Stimulated activated CD8-positive, alpha-beta memory T cell treated with anti-CD3 and anti-CD28 coated beads, Interleukin-2, amount 100 ng/mL, for 48 hours (primary cell): Measurements from ENCODE around the gene XRCC4.
"Not testable (repeated sequence)": the region's sequence is repeated elsewhere in the genome, so short reads cannot be mapped to it uniquely, and the experiment has no call there.

Source experiments
- DNase-seq, 2 donors: peaks; one replicate each; pipeline ENCODE4 v3.0.0-alpha.2; 2020; ENCODE audit warnings: low read depth in 2 of 2

The XRCC4 gene

DNA sequence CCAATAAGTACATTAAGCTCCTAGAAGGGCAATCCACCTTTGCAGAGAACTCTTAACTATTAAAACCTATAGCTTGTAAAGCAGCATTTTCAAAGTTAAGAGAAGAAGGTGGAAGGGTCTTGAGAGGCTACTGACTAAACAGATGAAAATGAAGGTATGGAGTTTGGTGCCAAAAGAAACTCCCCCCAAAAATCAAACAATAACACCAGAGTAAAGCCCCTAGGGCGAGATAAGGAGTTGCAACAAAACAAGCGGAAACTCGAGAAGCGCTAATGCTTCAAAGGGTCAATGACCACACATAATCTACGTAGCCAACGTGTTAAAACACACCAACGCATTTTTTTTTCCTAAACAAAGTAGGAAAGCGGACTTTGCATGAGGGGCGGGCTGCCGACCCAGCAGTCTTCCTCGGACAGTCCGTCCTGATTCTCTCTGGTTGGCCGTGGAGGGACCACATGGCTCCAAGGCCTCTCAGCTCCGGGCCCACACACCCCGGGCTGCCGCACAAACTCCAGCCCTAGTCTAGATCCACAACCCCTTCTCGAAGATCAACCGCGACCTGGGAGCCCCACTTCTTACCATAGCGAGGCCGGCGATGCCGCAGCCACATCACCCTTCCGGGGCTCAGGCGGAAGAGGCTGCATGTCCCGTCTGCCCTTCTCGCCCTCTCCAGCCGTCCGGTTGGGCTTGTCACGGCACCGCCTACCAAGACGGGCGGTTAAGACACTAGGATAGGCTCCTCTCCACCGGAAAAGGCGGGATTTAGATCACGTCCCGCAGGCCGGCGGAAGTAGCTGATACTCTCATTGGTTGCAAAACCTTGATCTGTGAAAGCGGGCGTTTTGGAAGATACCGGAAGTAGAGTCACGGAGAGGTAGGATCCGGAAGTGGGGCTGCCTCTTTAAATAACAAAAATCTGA lies at the start of gene XRCC4, which contains the start of gene TMEM167A:
TSS of gene XRCC4 (plus strand) at position 806 of the 920 bp plus-strand sequence. CDS start 27,373 bp downstream, outside the sequence.
TSS of gene TMEM167A (minus strand) at position 653 of the 920 bp plus-strand sequence. CDS start at position 582, 71 bp downstream.
- DNase-seq = peak; percentile 81 to 89

DNA sequence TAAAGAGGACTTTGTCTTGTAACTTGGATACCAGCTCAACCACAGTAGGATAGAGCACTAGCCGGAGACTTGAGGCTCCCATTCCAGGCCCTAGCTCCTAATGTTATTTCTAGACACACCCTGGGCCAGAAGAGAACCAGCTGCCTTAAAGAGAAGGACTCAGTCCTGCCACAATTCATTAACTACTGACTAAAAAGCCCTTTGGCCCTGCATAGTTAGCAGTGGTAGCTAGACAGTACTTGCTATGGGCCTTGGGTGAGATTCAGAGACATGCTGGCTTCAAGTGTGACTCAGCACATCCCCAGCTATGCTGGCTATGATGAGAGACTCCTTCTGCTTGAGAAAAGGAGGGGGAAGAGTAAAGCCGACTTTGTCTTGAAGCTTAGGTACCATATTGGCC lies 47.4 kb upstream of the XRCC4 start:
- no peak for DNase-seq

- no peak for DNase-seq
These were observed 46.0 kb upstream of the XRCC4 start for GRCh38 chr5:83031381-83031780.

DNA sequence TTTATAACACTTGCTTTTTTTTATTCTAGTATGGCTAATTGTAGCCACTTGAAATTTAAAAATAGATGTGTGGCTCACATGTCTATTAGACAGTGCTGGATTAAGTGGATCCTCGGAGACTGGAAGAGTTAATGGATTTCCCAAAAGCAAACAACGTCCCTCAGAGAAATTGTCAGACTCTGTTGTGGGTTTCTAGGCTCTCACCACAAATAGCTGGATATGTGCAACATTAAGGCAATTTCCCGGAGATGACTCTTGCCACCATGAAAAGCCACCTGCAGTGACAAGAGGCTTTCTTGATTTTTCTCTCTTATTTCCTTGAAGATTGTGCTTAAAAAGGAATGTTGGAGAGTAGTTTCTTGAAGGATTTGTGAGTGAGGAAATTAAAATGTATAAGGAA lies 43.3 kb upstream of the XRCC4 start:
- no peak for DNase-seq

- no peak for DNase-seq
These were observed 42.7 kb upstream of the XRCC4 start for GRCh38 chr5:83034528-83035207.

DNA sequence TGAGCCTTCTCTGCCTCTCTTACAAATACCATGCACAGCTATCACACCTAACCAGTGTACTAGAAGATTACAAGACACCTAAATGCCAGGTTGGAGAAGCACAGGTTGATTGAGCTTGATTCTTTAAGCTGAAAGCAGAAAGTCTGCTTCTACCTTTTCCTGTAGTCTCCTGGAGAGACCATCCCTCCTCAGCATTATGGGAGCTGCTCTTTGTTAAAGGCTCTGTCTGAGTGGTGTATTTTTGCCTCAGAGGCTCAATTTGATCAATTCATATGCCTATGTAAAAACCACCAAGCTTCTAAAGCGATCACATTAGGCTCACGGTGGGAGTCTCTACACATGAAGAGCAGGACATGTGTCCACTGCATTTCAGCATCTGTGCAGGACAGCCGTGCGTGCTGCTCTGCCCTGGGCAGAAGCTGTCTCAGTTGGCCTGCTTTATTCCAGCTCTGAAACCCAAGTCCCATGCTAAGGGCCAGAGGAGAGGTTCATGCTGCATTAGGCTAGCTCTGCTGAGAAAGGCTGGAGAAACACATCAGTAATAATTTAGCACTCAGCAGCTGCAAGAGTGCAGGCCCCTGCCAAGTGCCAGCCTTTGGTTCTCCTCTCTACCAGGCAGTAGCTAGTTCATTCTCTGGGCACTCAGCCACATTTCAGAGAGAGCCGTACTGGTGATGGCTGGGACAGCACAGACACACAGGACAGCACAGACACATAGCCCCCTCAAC lies 41.8 kb upstream of the XRCC4 start:
- no peak for DNase-seq

DNA sequence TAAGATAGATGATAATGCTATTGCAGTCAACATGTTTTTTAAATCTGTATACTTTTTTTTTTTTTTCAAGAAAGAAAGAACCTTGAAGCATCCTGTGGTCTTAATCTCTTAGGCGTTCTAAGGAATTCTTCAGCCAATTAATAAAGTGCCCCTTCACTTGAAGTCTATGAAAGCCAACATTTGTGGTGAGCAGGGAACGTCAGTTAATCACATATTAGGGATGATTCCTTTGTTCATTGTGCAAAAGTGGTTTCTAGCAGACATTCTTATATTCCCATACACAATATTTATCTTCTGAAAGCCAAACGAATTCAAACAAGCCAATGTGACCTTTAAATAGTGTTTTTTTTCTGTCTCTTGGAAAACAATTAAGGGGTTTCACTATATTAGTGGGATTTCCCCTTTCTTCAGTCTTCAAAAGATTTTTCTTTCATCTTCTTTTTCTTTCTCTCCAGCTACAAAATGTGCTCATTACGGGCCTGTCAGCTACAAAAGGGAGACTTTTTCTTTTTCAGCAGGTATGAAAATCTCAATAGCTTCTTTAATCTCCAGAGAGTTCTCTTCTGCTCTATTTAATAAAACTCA lies 40.3 kb upstream of the XRCC4 start:
- no peak for DNase-seq

DNA sequence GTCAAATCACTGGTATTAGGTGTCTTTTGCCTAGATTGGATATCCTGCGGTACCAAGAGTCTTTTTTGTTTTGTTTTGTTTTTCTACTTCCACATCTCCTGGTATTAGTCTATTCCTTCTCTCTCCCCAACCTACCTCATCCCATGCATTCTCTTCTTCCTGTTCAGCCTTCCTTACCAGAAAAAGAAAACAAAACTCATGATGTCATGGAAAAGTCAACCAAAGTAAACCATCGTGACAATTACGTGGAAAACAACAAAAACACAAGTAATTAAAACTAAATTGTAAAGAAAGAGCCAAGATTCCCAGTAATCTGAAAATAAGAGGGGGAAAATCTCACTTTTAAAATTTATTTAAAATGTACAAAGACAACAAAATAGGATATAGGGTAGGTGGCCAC lies 38.4 kb upstream of the XRCC4 start:
- DNase-seq = no peak

- no peak for DNase-seq
These were observed 34.8 kb upstream of the XRCC4 start for GRCh38 chr5:83042507-83042906.

DNA sequence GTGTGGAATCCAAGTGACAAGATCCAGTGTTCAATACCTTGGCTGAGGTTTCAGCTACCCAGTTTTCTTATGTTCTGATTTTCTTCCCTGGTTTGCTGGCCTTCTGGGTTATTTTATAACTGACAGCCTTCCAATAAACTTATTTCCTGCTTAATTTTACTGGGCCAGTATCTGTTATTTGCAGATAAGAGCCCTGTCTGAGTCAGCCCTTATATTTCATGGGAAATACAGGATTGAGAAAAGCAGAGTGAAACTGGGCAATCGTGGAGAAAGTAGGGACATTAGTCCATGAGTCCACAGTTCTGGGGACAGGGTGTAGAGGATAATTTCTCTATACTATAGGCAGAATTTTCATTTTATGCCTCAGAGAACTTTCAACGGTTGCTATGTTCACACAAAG lies 32.4 kb upstream of the XRCC4 start:
- no peak for DNase-seq

DNA sequence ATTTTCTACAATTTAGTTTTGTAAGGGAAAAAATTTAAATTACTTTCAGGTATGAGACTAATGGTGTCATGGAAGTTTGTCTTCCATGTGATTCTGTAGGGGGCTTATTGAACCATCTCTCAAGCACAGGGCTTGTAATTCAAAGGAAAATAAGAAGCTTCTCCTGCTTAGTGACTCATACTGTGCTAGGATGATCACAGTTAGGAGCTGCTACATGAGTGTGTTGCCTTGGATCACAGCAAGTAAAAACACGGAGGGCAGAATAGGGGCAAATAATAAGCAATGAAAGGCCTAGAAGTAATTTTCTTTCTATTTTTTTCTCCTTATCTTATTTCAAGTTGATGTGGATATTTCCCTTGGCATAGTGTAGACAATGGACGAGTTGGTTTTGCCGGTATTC lies 29.1 kb upstream of the XRCC4 start:
- no peak for DNase-seq

- DNase-seq = no peak
These were observed 28.5 kb upstream of the XRCC4 start for GRCh38 chr5:83048811-83049210.

DNA sequence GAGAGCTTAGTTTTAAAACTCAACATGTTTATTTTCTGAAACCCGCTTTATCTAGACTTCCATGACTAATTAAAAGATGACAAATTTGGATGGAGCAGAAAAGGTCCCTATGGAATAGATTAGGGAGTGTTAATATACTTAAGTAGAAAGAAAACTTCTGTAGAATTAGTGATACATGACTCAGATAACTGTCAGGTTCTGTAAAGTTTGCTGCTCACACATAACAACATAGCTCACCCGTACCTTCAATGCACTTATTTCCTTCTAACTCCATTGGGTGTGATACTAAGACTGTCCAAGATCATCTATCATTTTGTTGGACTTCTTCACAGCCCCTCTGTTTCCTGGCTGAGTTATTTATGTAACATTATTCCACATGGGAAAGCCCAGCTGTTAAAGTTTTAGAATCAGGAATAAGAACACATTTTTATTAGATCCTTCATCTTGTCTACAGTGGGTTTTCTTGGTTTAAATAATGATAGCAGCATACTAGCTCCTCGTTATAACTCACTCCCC lies 27.9 kb upstream of the XRCC4 start:
- DNase-seq = no peak

DNA sequence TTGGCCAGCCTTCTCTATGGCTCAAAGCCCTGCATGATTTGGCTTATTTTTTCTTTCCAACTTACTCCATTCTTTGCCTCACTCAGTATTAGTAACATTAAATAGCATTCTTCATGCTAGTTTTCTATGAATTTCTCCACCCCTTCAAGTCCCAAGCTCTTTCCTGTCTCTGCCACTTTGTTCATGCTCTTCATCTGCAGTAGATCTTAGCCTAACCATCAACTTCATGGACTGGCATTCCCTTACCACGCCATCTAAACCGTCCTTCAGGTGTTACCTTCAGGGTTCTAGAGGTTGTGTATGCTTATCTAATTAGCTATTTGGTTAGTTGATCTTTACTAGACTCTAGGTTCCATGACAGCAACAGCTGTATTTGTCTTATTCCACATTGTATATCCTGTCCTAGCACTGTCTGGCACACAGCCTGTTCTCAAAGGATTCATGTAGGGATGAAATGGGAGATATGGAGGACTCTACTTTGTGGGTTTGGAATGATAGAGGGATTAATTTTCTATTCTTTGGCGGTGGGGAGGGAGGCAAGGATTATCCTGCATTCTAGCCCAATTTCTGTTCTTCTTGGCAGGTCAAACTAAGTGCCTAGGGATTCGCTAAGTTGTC lies 26.5 kb upstream of the XRCC4 start:
- DNase-seq = no peak

DNA sequence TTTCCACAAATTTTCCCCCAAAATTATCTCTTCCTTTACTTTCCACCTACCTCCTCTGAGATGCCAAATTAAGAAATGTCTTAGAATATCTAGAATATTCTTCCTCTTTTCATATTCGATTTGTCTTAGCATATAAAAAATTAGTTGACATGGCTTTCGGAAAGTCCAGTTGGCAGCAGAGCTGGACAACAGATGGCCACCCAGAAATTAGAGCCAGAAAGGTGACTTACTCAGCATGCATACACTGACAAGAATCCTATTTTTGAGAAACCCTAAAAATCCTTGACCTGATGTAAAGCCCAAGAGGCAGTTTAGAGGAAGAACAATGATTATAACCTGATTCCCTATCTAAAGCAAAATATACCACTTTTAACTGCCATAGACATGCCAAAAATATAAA lies 22.2 kb upstream of the XRCC4 start:
- no peak for DNase-seq

DNA sequence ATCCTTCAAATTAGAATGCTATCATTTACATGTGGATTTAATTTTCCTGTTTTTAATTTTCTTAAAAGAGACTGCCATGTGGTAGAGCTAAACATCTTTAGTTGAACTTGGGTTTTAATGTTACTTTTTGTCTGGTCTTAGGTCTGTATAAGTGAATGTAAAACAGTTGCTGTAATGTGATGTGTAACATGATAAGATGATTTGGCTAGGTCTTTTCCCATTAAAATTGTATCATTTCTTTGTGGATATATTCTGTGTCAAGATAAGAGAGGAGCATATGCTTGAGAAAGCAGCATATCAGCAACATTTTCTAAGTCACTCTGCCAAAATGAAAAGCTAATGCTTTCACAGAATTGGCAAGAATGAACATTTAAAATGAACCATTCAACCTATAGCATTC lies 18.6 kb upstream of the XRCC4 start:
- DNase-seq = no peak

DNA sequence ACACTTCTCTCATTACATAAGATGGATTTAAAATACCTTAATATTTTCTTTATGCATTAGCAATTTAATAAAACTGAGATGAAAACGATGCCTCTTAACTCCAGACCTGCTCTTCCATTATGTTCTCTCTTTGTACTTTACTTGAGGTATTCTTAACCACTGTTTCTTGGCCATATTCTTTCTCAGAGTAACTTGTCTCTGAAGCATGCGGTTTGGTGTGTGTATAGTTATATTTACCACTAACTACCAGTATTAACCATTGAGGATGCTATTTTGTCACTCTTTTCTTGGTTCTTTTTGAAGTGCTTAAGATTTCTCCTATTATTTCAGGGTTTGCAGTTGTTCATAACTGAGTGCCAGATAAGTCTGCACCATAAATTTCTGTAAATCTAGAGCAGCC lies 18.0 kb upstream of the XRCC4 start:
- DNase-seq = no peak

- DNase-seq = no peak
These were observed 10.7 kb upstream of the XRCC4 start for GRCh38 chr5:83066548-83067110.

GRCh38 chr5:83067377-83067776 lies 10.0 kb upstream of the XRCC4 start:
- not testable (repeated sequence) for DNase-seq

GRCh38 chr5:83069096-83069799 lies 8.1 kb upstream of the XRCC4 start:
- DNase-seq = no peak
